HL-60/S4 treated with phorbol 12-myristate 13-acetate at 8.2 ng/mL for 4 days and 3 days (cell line): ENCODE data around the gene UBALD1.

Source experiments
- in situ Hi-C: fragments of 300-500 bp; cut with MboI; formaldehyde crosslinking; loops from 2 replicates; pipeline ENCODE4 v1.15.0; 2022; ENCODE audit warnings: low sequenced_read_pairs

Gene UBALD1

DNA sequence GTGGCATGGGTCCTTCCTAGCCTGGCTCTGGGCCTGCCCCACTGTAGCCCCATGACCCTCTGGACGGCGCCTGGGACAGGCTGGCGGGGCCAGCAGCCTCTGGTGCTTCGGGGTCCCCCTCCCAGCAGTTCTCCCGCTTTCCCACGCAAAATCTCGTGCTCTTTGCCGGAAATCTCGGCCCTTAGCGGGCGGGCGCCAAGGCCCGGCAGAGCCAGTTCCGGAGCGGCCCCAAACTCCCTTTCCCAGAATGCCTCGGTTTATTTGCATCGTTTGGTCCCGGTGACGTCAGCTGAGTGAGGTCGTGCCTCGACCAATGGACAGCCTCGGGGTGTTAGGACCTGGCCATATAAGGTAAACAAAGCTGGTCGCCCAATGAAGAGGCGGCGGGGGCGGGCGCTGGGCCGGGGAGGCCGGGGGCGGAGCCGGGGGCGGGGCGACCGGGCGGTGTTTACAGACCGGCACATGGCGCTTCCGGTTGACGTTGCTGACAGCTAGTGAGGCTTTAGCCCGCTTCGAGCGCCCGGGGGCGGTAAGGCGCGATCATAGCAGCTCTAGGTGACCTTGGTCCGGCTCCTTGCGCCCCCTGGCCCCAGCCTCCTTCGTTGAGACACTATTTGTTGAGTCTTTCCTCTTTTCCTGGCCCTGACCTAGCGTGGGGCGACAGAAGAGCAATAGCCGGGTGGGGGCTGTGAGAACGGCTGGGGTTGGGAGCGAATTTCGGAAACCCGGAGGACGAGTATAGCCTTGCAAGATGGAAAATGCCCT lies 1.5 kb upstream of the UBALD1 start:
- in situ Hi-C loops, result no loop called here

DNA sequence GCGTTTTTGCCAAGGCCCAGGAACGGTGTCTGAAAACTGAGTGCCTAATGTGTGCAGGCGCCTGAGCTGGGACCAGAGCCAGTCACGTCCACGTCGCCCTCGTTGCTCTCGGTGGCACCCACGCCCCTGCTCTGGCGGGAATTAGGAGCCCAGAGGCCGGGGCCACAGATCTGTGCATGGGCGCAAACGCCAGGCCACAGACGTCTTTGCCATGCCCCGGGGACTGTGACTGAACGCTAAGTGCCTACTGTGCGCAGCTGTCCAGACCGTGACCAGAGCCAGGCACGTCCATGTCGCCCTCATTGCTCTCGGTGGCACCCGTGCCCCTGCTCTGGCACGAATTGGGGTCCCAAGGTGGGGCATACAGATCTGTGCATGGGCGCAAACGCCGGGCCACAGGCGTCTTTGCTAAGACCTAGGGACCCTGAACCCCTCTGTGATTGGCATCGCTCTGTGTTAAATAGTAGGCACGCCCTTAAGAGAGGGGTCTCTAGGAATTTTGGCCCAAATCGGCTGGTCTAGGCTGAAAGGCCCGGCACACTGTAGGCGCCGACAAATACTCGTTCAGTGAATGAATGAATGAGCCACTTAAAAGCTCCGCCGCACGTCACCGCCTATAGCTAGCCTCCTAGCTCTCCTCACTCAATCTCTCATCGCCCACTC lies 827 bp upstream of the UBALD1 start:
- in situ Hi-C loops, result no loop called here

DNA sequence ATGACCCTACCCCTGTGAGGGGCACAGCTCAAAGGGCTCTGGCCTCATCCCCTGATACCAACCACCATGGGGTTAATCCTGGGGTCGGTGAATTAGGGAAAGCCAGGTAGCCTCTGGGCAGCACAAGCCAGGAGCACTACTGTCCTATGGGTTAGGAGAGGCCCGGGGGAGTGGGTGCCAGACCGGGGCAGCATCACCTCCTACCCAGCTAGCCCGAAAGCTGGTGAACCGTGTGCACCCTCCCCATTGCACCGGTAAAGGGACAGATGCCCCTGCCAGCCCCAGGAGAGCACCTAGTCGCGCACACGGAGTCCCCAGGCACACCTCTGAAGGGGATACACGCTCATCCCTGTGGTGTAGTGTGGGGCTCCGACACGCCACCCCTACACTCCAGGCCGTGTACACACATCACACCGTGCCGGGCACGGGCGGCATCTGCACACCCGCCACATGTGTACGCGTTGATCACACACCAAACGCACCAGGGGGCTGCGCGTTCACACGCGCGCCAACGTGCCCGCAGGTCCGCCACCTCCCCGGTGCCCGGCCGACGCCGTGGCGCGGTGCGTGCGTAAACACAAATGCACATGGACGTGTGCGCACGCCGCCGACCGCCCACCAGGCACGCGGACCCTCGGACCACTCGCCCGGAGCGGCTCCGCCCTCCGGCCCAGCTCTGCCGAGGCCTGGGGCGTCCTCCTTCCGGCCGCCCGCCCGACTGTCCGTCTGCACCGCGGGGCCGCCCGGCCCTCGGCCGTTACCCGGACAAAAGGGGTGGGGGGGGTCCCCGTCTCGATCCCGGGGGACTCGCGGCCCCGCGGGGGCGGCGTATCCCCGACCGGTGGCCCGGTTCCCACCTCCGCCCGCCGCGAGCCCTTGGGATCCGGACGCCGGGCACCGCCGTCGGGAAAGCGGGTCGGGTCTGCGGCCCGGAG lies 785 bp downstream of the UBALD1 start:
- in situ Hi-C loops, result no loop called here

DNA sequence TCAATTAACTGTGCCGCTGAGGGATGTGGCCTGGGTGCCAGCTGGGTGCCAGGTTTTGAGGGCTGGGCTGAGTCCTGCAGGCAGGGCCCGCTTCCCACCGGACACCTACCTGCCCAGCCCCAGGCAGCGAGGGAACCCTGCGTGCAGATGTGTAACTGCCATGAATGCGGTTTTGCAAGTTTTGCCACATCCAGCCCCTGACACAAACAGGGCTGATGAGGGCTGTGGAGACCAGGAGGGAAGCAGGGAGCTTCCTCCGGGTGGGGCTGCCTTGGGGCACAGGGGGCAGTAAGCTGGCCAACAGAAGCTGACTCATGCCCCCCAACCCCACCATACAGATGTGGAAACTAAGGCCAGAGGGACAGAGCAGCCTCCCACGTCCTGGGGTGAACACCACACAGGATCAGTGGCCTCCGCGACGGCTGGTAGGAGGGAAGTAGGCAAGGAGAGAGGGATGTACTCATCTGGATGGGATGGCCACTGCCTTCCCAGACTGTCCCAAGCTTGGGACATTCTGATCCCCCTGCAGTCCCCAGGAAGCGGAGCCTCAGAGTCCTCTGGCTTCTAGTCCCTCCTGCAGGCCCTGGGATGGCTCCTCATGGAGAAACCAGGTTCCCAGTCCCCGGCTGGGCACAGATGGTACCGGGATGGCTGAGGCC lies 1.6 kb downstream of the UBALD1 start:
- in situ Hi-C loops, result no loop called here

DNA sequence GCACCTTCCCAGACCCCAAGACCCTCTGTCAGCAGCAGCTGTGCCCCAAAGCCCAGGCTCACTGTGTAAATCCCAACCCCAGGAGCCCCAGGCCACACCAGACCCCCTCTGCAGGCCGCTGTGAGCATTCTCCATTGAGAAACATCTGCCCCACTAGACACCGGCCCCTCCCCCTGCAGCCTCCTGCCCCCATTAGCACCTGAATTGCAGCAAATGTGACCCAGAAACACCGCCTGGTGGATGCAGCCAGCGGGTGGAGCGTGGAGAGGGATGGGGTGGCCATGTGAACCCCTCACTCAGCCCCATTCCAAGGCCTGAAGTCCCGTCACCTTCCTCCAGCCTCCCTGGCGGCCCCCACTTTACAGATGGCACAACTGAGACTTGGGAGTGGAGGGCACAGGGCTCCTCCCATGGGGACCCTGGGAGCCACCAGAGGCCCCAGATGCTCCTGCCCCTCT lies 2.2 kb downstream of the UBALD1 start:
- in situ Hi-C loops, result no loop called here

DNA sequence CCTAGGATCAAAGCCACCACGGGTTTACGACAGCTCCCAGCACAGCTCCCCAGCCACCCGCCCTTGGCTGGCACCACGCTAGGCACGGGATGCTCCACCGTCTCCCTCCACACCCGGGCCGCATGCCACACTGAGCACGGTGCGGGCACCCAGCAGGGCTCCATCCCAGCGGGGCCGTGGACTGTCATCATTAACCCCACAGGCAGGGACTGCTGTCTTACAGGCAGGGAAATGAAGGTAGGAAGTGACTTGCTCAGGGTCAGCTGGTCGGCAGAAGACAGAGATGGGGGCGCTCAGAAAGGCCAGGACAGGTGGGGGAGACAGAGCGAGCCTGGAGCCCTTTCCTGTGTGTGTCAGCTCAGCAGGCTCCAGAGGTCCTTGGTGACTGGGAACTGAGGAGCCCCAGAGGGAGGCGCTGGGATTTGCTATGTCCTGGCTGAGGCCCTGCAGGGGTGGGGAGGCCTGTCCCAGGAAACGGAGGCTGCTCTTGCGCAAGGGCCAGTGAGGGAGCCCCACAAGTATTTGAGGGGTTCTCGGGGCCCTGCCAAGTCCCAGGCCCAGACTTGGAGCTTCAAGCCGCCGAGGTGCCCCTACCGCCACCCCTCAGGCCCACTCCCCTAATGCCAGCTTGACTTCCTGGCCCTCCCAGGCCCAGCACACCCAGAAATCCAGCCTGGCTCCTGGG lies 3.2 kb downstream of the UBALD1 start:
- in situ Hi-C loops, result no loop called here

DNA sequence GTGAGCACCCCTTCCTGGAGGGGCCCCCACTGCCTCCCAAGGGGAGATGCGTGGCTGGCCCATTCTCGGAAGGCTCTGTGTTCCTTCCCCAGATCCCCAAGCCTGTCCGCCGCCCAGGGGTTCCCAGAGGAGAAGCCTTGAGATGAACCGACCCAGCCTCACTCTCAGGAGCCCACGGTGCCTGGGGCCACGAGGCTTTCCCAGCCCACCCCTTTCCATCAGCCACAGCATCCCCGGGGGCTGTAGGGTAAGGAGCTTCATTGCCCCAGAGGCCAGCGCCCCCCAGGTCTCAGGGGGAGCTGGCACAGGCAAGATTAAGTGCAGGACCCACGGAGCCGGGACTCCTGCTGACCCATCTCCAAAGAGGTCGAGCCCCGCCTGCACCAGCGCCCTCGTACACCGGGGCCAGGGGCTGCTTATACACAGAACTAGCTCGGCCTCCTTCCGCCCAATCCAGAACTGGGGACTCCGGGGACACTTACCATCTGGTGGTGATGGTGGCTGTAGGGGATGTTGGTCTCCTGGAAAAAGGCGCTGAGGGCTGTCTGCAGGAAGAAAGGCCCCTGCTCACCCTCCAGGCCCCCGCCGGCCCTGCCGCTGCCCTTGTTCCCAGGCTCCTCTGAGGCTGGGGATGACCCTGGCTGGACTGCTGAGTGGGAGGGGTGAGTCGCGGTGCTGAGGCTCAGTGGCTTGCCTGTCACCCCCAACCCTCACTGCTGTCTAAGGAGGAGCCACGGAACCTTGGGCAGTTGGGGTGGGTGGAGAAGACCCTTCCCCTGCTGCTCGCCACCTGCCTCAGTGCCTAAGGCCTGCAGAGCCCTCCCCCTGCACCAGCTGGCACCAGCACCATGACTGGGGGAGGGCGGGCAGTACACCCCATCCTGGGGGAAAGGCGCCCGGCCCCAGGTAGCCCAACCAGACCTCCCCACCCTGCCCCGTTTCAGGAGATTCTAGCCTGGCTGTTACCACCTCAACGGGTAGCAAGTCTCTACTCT lies 4.4 kb downstream of the UBALD1 start:
- in situ Hi-C loops, result no loop called here

DNA sequence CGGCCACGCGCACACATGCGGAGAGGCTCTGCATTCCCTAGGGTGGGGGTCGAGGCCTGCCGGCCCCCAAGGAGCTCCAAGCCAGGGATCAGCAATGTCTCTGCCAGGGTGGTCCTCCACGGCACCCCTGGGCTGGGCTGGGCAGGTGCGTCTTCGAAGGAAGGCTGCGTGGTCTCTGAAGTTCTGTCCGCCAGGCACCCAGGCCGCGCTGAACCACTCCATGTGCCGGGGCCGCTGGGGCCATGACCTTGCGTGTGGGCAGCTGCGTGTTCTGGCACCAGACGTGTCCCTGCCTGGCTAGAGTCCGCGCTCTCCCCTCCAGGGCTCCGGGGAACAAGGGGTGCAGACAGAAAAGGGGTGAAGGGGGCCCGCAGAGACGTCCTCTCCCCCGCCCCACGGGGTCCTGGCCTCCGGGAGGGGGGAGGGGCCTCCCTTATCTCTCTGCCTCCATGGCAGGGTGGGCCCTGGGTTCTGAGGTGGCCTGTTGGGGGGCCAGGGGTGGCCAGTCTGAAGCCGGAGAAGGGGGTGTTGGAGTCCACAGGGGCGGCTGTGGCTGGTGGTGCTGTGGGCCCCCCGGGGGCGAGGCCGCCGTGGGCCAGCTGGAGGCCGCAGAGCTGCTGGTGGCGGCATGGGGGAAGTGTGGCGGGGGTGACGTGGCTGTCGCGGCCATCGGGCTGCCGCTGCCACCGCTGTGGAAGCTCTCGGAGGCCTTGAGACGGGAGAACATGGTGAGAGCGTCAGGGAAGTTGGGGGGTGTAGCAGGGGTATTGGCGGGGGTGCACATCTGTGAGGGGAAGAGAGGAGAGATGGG lies 5.3 kb downstream of the UBALD1 start:
- in situ Hi-C loops, result no loop called here

DNA sequence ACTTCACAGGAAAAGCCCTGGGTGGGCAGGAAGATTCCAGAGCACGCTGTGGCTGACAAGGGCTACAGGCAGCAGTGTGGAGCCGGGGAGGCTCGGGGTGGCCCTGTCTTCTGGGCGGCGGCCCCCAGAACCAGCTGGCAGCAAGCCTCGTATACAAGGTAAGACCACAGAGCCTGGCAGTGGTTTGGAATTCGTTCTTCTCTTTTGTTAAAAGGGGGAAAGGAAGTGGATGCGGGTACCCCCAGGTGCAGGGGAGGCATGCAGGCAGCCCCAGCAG lies 6.0 kb downstream of the UBALD1 start:
- in situ Hi-C loops, result no loop called here

DNA sequence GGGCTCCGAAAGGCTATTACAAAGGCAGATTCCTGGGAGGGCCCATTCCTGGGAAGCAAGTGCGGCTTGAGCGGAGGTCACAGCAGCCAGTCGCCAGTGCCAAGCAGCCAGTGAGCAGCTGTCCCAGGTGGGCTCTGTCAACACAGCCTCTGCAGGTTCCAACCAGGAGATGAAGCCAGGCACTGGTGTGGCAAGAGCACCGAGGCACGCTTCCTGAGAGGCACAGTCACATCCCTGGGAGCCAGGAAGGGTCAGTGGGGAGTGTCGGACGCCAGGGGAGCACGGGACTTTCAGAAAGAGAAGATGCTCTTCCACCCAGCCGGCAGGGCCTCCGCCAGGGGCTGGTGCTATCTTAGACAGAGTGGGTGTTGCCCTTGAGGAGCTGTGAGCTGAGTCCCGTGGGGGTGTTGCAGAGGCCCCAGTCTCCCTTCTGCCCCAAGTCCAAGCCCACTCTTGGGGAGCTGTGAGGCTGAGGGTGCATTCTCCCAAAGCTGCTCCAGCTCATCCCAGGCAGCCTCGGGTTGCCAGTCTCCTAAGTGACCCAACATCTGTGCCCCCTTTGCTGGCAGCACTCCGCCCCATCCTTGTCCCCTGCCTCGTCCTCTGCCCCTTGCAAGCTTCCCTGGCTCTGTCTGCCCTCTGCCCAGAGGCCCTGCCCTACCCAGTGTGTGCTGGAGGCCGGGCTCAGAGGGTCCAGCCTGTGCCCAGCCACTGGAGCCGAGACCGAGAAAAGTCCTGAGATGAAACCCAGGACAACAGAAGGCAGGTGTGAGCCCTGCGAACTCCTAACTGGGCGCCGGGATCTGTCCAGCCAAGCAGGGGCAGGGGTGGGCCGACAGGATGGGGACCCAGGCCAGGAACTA lies 6.6 kb downstream of the UBALD1 start:
- in situ Hi-C loops, result no loop called here

DNA sequence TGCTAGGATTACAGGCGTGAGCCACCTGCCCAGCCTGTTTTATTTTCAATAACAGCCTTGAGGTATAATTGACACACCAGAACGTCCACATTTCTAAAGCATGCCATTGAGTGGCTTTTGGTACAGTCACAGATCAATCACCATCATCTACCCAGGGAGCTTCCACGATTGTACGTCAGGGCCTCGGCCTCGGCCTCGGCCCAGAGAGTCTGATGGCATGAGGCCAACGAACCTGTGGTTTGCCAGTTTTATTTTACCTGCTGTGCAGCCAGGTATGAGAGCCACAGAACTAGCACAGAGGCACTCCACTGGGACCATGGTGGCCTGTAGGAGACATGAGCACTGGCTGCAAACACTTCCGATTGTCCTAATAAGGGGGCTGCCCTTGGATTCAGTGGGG lies 8.3 kb downstream of the UBALD1 start:
- in situ Hi-C loops, result no loop called here

DNA sequence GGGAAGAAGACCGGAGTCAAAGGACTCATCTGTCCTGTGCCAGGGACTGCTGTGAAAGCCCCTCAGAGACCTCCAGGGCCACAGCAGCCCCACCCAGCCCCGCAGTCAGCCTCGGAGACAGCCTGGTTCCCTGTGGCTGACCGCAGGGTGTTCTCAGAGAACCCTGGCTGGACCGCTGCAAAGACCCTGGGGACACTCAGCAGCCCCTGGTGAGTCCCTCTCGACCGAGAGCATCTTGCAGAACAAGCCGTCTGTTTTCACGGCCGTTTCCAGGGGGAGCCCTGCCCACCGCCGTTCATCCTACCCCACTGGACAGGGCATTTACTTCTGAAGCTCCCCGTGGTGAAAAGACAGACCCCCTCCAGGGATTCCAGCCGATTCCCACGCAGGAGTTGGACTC lies 10.3 kb downstream of the UBALD1 start:
- in situ Hi-C loops, result no loop called here

DNA sequence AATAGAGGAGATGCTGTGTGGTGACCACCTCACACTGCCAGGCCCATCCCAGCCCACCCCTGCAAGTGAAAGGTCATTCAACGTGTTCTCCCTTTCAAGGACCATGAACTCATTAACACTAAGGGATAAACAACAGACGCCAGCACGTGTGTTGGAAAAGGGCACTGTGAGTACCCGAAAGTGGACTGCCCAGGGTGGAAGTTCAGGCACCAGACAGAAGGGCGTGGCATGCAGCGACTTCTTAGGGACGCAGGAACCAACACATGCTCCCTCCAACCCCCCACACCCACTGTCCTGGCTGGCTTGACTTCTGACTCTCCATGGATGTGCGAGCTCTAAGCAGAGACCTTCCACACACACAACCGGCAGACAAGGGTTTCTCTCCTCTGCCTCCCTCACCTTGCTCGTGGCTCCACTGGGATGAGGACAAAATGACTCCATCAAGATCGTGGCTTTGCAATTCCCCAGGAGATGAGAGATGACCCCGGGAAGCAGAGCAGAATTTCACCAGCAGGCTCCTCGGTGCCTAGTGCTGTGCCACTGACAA lies 11.0 kb downstream of the UBALD1 start:
- in situ Hi-C loops, result no loop called here

DNA sequence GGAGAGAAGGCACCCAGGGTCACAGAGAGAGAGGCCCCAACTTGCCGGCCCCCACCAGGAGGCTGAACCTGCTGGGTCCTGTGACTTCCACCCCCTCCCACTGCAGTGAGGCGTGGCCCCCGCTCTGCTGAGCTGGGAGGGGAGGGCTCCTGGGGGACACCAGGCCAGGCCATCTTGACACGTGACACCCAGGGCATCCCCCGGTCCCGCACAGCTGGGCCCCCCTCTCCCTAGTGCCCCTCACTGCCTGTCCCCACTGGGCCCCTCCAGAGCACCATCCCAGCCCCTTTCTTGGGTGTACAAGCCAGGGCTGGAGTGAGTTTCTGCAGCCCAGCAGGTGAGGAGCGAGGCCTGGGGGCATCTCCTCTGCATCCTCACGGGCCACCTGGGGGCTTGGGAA lies 12.4 kb downstream of the UBALD1 start:
- in situ Hi-C loops, result no loop called here

DNA sequence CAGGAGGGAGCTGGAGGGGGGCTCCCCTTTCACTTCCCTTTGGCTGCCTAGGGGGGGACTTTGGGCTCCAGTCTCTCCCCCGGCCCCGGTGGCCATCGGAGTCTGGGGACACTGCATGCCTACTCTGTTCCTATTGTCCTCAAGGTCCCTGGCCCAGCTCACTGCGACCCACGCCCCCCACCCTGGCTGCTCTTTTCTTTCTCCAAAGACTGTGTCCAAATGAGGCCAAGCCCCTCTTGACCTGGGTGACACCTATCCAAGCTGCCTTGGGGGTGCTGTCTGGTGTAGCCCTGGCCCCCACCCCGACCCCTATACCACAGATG lies 12.9 kb downstream of the UBALD1 start:
- in situ Hi-C loops, result no loop called here

DNA sequence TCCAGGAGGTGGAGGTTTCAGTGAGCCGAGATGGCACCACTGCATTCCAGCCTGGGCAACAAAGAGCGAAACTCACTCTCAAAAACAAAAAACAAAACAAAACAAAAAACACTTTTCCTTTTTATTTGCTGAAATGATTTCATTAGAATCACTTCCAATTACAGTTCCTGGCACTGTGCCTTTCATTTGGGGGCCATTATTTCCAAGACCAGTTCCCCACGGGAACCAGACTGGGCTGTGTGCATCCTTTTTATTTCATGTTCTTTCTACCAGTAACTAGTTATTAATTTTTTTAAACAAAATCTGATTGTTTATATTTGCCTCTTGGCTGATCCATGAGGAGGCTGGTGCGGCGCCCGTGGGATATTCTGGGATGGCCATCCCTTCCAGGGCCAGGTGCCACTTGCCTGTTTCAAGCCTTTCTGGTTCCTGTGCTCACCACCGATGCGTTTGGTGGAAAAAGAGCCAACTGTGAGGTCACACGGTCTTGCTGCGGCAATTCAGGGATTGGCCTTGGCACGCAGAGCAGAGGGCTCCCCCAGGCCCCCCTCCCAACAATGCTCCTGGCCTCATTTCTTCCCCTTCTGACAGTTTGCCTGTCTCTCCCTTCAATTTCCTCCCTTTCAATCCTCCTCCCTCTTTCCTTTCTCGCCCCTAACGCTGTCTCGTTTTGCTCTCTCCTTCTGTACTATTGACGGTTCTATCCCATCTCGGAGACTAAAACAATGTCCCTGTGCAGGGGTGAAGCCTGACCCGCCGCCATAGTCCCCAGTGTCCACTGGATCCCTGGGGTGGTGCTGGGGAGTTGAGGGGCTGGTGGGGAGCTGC lies 13.4 kb downstream of the UBALD1 start:
- in situ Hi-C loops, result no loop called here

DNA sequence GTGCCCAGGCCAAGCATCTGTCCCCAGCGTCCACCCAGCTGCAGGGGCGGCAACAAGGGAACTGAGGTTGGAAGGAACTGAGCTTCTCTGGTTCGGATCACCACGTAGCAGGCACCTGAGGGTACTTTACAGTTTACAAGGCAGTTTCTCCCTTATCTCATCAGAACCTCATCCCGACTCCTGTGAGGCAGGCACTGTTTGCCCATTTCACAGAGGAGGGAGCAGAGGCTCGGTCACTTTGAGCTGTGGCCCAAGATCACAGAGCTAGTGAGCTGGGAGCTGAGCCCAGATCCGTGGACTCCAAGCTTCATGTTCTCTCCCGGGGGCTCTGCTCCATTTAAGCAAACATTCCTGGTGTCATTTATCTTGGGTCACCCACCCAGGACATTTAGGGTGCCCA lies 15.1 kb downstream of the UBALD1 start:
- in situ Hi-C loops, result no loop called here
